Measurements from ENCODE around the gene C12orf76.
"Not testable (repeated sequence)": the region's sequence is repeated elsewhere in the genome, so short reads cannot be mapped to it uniquely, and the experiment has no call there.

- not testable (repeated sequence) for TF ChIP-seq CTCF (conservative IDR thresholded peaks at IDR 0.05; ENCODE audit: low read depth in 2 of 2); EZH2 (IDR thresholded peaks at IDR 0.05; ENCODE audit: low read depth, unreplicated experiment); STAT1 (IDR thresholded peaks at IDR 0.05; ENCODE audit: unreplicated experiment); EZH2phosphoT487 (IDR thresholded peaks at IDR 0.05; ENCODE audit: unreplicated experiment); POLR2AphosphoS5 (IDR thresholded peaks at IDR 0.05; ENCODE audit: low read depth); REST (IDR thresholded peaks at IDR 0.05; ENCODE audit: unreplicated experiment); ETS1 (IDR thresholded peaks at IDR 0.05); ZNF114 (CRISPR knock-in tag; IDR thresholded peaks at IDR 0.05); ZNF462 (CRISPR knock-in tag; IDR thresholded peaks at IDR 0.05); CREB1 (CRISPR knock-in tag; IDR thresholded peaks at IDR 0.05; ENCODE audit: low read depth); JUNB (IDR thresholded peaks at IDR 0.05; ENCODE audit: unreplicated experiment); NANOG (IDR thresholded peaks at IDR 0.05; ENCODE audit: borderline replicate concordance)
These were observed 712 bp upstream of the C12orf76 start for GRCh38 chr12:110049034-110049433.

Data from GM23338 (cell line).